ENCODE data around the gene DIS3L2.
"Not testable (repeated sequence)": the region's sequence is repeated elsewhere in the genome, so short reads cannot be mapped to it uniquely, and the experiment has no call there.

DIS3L2 gene

DNA sequence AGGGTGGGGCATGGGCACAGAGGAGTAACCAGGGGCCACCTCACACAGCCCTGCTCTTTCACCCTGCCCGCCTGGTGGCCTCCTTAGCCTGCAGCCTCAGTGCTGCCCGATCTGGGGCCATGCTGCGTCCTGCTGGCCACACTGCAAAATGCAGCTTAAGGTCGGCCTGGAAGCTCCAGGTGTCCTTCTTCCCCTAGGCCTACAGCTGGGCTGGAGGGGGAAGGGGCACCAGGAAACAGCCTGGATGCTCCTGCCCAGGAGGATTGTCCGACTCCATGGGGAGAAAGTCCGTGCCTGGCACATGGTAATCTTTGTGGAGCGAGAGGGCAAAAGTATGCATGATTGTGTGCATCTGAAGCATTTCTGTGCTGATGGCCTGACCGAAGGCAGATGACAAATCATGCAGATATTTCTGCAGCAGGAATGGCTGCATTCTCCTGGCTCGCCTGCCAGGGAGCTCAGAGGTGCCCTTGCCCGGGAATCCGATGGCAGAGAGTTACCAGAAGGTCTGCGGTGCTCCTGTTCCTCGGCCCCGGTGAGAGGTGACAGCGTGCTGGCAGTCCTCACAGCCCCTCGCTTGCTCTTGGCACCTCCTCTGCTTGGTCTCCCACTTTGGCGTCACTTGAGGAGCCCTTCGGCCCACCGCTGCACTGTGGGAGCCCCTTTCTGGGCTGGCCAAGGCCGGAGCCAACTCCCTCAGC is 404.3 kb downstream of the DIS3L2 start:
- DNase-seq (ENCODE audit: insufficient read length) (no peak), FAIRE-seq (no peak)
- TF ChIP-seq POLR2A (IDR thresholded peaks at IDR 0.05; ENCODE audit: low read depth, low read length) (no peak), POLR2AphosphoS5 (IDR thresholded peaks at IDR 0.05; ENCODE audit: low read depth, low read length) (no peak), TAF1 (IDR thresholded peaks at IDR 0.05; ENCODE audit: borderline replicate concordance, low read depth, low read length) (no peak)

DNA sequence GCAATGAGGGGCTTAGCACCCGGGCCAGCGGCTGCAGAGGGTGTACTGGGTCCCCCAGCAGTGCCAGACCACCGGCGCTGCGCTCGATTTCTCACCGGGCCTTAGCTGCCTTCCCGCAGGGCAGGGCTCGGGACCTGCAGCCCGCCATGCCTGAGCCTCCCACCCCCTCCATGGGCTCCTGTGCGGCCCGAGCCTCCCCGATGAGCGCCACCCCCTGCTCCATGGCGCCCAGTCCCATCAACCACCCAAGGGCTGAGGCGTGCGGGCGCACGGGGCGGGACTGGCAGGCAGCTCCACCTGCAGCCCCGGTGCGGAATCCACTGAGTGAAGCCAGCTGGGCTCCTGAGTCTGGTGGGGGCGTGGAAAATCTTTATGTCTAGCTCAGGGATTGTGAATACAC is 404.9 kb downstream of the DIS3L2 start:
- not testable (repeated sequence) for DNase-seq (ENCODE audit: insufficient read length); FAIRE-seq

DNA sequence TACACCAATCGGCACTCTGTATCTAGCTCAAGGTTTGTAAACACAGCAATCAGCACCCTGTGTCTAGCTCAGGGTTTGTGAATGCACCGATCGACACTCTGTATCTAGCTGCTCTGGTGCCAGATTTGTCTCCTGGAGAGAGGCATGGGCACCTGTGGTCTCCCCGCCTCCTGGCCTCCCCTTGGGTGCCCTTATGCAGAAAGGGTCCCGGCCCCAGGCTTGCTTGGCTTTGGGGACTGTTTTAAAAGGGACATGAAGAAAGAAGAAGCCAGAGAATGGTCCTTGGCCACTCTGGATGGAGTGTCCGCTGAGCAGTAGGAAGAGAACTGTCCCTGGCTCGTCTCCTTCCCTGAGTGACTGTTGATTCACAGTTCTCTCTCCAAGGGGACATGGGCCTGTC is 405.5 kb downstream of the DIS3L2 start:
- no peak for FAIRE-seq
- no peak for DNase-seq (ENCODE audit: insufficient read length)
- TF ChIP-seq POLR2AphosphoS5 (IDR thresholded peaks at IDR 0.05; ENCODE audit: low read depth, low read length) (no peak), POLR2A (IDR thresholded peaks at IDR 0.05; ENCODE audit: low read depth, low read length) (no peak), TAF1 (IDR thresholded peaks at IDR 0.05; ENCODE audit: borderline replicate concordance, low read depth, low read length) (no peak)

GRCh38 chr2:232367591-232368233 is 406.2 kb downstream of the DIS3L2 start:
- no peak for TF ChIP-seq POLR2A (IDR thresholded peaks at IDR 0.05; ENCODE audit: low read depth, low read length)
- no peak for TF ChIP-seq POLR2AphosphoS5 (IDR thresholded peaks at IDR 0.05; ENCODE audit: low read depth, low read length)
- TF ChIP-seq TAF1 (IDR thresholded peaks at IDR 0.05; ENCODE audit: borderline replicate concordance, low read depth, low read length) = no peak
- DNase-seq (ENCODE audit: insufficient read length) (no peak), FAIRE-seq (no peak)

DNA sequence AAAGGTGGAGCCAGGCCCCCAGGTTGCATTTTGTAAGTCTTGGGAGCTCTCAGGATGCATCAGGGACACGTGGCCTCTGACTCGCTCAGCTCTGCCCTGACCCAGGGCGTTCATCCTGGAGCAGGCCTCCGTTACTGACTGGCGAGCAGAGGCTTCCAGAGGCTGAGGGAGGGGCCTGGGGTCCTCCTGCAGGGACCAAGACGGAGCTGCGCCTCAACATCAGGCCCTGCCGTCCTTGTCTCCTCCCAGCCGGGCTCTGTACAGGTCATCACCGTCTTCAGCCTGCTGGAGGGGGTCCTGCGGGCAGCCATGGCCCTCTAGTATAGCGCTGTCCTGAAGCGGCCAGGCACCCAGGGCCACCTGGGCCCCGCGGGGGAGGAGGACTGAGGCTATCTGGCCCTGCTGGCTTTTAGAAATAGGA is 406.8 kb downstream of the DIS3L2 start:
- DNase-seq (ENCODE audit: insufficient read length) (no peak), FAIRE-seq (no peak)
- TF ChIP-seq POLR2AphosphoS5 (IDR thresholded peaks at IDR 0.05; ENCODE audit: low read depth, low read length) (no peak), POLR2A (IDR thresholded peaks at IDR 0.05; ENCODE audit: low read depth, low read length) (no peak), TAF1 (IDR thresholded peaks at IDR 0.05; ENCODE audit: borderline replicate concordance, low read depth, low read length) (no peak)

- FAIRE-seq (no peak), DNase-seq (ENCODE audit: insufficient read length) (no peak)
- TF ChIP-seq POLR2AphosphoS5 (IDR thresholded peaks at IDR 0.05; ENCODE audit: low read depth, low read length) (no peak), POLR2A (IDR thresholded peaks at IDR 0.05; ENCODE audit: low read depth, low read length) (no peak), TAF1 (IDR thresholded peaks at IDR 0.05; ENCODE audit: borderline replicate concordance, low read depth, low read length) (no peak)
These were observed 407.8 kb downstream of the DIS3L2 start for GRCh38 chr2:232369126-232369951.

- FAIRE-seq; DNase-seq (ENCODE audit: insufficient read length): not testable (repeated sequence)
These were observed 408.5 kb downstream of the DIS3L2 start for GRCh38 chr2:232370007-232370406.

DNA sequence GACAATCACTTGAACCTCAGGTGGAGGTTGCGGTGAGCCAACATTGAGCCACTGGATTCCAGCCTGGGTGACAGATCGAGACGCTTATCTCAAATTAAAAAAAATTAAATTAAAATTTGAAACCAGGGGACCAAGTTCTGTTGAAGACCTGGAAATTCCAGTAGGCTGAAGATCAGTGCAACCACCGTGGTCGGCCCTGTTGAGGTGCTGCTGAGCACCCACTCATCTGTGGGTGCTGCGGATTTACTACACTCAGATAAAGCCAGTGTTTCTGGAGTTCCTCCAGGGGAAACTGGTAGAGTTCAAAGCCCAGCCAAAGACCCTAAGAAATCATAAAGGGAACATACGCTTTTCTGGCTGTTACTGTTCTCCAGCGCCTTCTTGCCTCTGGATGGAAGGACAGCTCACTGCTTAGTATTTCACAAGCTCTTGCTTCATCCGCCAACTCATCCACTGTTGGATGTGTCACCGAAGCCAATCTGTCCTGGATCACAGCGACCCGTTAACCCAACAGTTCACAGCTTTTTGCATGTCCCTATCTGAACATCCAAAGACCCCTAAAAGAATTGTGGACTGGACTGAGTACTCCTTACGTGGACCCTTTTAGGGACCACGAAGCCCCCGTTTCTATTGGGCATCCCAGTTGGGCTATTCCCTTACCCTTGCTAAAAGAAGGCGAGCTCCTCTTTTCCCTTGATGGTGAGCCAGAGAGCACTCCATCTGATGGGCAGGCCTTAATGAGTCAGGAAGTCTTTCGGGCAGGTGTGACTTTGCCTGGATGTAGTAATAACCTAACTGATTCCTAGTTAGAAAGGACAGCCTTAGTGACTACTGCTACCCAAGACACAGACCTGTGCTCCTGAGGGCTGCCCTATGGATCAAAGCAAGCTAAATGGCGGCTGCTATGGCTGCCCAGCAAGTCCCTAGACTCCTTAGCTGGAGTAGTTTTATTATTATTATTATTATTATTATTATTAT is 411.0 kb downstream of the DIS3L2 start:
- no peak for FAIRE-seq
- no peak for DNase-seq (ENCODE audit: insufficient read length)
- TF ChIP-seq TAF1 (IDR thresholded peaks at IDR 0.05; ENCODE audit: borderline replicate concordance, low read depth, low read length) = no peak
- no peak for TF ChIP-seq POLR2A (IDR thresholded peaks at IDR 0.05; ENCODE audit: low read depth, low read length)
- TF ChIP-seq POLR2AphosphoS5 (IDR thresholded peaks at IDR 0.05; ENCODE audit: low read depth, low read length) = no peak

DNA sequence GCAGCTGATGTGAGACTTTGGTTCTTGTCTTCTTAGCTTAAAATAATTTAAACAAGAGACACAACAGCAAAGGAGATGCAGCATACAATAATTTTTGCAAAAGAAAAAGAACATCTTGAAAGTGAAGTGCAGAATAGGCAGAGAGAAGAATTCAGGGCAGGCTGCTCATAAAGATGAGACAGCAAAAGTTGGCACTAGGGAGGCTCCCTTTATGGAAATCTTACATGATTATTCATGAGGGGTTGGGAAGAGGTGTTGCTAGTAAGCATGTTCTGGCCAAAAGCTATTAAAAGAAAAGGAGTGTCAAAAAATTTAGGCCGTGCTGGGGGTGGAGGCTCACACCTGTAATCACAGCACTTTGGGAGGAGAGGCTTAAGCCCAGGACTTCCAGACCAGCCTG is 412.8 kb downstream of the DIS3L2 start:
- DNase-seq (ENCODE audit: insufficient read length) (no peak), FAIRE-seq (no peak)
- TF ChIP-seq POLR2A (IDR thresholded peaks at IDR 0.05; ENCODE audit: low read depth, low read length) = no peak
- TF ChIP-seq TAF1 (IDR thresholded peaks at IDR 0.05; ENCODE audit: borderline replicate concordance, low read depth, low read length) = no peak
- TF ChIP-seq POLR2AphosphoS5 (IDR thresholded peaks at IDR 0.05; ENCODE audit: low read depth, low read length) = no peak

- FAIRE-seq (no peak), DNase-seq (ENCODE audit: insufficient read length) (no peak)
- TF ChIP-seq TAF1 (IDR thresholded peaks at IDR 0.05; ENCODE audit: borderline replicate concordance, low read depth, low read length) = no peak
- TF ChIP-seq POLR2AphosphoS5 (IDR thresholded peaks at IDR 0.05; ENCODE audit: low read depth, low read length) = no peak
- no peak for TF ChIP-seq POLR2A (IDR thresholded peaks at IDR 0.05; ENCODE audit: low read depth, low read length)
These were observed 413.7 kb downstream of the DIS3L2 start for GRCh38 chr2:232375164-232375563.

GRCh38 chr2:232376260-232376659 is 414.7 kb downstream of the DIS3L2 start:
- TF ChIP-seq POLR2A (IDR thresholded peaks at IDR 0.05; ENCODE audit: low read depth, low read length) (no peak), POLR2AphosphoS5 (IDR thresholded peaks at IDR 0.05; ENCODE audit: low read depth, low read length) (no peak), TAF1 (IDR thresholded peaks at IDR 0.05; ENCODE audit: borderline replicate concordance, low read depth, low read length) (no peak)
- FAIRE-seq (no peak), DNase-seq (ENCODE audit: insufficient read length) (no peak)

Measured in GM12892 (cell line).